GM19035 (cell line): ENCODE data around the gene DUSP10.

Experiments
- ATAC-seq: cut with Tn5 transposase; IDR thresholded peaks from one replicate; pipeline ENCODE4 v1.9.1; 2021; ENCODE audit not compliant: unreplicated experiment

Gene DUSP10

GRCh38 chr1:221765527-221765926 is 23.6 kb upstream of the DUSP10 start:
- ATAC-seq = no peak

DNA sequence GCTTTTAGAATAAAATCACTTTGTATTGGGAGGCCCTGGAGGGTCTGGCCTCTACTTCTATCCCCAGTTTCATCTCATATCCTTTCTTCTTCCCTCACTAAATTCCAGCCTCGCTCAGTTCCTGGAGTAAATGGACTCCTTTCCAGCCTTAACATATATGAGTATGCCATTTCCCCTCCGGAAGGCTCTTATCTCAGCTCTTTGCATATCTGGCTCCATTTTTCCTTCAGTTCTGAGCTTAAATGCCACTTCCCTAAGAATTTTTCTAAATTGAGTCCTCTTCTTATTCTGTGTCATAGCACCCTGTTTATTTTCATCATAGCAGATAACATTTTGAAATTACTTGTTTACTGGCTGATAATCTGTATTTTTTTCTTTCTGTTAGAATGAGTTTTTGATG is 20.2 kb upstream of the DUSP10 start:
- no peak for ATAC-seq

DNA sequence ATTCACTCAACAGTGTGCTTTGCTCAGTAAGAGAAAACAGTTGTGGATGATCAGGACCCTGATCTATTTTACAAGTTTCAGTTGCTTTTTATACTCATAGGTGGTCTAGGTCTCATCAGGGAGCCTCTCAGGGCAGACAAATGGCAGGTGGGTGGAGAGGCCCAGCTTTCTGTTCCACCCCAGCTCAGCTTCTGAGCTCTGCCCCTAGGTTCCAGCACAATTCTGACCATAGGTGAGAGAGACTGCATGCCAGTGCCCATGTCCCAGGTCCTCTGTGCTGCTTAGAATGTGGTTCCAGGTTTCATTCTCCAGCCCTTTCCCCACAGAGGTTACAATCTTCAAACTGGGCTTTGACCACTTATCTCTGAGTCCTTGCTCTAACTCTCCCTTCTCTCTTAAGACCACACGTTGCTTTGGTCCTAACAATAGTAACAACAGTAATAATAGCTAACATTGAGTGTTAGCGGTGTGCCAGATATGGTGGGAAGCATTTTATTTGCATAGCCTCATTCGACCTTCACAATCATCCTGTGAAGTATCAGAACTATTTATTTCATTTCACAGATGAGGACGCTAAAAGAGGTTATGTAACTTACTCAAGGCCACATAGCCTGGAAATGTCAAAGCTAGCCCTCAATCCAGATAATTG is 19.6 kb upstream of the DUSP10 start:
- ATAC-seq = peak; percentile 71

GRCh38 chr1:221760911-221761310 is 19.0 kb upstream of the DUSP10 start:
- peak; percentile 20 for ATAC-seq

DNA sequence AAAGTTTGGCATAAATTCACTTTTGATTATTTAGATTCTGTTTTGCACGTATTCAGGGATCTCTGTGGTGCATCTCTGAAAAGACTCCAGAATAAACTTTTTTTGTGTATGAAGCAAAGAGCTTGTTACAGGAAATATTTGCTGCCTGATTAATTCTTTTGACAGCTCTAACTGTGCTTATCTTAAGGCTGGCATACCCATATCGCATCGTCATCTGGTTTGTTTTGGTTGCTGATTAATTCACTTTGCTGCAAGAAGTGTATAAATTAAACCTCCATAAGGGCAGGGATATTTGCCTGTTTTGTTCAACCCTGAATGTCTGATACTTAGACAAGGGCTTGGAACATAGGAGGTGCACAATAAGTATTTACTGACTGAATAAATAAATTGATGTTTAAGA is 17.5 kb upstream of the DUSP10 start:
- no peak for ATAC-seq

GRCh38 chr1:221758455-221758854 is 16.6 kb upstream of the DUSP10 start:
- no peak for ATAC-seq

GRCh38 chr1:221756830-221757551 is 15.1 kb upstream of the DUSP10 start:
- no peak for ATAC-seq

DNA sequence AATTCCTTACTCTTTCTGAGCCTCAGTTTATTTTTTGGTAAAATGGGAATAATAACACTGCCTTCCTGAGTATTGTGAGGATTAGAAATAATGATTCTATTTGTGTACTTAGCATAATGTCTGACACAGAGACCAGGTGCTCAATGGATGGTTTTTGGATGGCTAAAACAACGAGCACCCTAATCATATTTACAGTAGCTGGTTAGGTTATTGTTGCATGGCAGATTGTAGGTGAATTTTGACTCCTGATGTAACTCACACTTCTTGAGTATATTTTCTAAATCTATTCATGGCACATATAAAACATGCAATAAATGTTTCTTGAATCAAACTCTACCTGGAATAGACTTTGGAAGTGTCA is 11.9 kb upstream of the DUSP10 start:
- peak; percentile 24 for ATAC-seq

DNA sequence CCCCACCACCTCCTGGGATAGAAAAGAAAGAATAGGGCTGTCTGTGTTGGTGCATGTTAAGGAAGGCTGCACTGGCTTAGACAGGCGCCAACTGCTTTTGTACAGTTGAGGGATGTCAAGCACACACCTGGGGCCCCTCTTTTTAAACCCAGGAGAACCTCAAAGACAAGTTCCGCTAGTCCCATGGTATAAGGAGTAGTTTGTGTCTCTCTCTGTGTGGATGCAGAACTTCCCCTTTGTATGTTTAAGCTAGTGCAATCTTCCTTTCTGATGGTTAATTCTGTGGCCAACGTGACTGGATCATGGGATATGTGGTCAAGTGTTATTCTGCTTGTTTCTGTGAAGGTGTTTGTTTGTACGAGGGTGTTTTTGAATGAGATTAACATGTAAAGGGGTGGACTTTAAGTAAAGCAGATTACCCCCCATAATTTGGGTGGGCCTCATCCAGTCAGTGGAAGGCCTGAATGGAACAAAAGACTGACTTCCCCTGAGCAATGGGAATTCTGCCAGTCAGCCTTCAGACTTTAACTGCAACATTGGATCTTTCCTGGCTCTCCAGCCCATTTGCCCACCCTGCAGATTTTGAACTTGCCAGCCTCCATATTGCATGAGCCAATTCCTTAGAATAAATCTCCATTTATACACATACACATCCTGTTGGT is 9.5 kb upstream of the DUSP10 start:
- no peak for ATAC-seq

- no peak for ATAC-seq
These were observed 7.1 kb upstream of the DUSP10 start for GRCh38 chr1:221748981-221749380.

DNA sequence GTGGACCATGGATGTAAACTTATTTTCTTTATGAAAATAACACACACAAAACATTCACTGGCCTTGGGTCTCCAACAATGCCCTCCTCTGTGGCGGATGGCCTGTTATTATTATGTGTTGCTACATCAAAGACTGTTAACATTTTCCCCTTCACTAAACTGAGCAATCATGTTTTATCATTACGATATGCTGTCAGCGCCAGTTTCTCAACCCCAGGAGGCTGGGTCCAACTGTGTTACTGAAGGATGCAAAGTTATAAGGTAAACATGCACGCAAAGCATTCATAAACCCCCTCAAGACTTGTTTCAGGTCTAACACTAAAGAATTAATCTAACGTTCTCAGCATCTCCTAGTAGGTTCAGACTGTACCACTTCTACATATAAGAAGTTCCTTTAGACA is 6.0 kb upstream of the DUSP10 start:
- no peak for ATAC-seq

DNA sequence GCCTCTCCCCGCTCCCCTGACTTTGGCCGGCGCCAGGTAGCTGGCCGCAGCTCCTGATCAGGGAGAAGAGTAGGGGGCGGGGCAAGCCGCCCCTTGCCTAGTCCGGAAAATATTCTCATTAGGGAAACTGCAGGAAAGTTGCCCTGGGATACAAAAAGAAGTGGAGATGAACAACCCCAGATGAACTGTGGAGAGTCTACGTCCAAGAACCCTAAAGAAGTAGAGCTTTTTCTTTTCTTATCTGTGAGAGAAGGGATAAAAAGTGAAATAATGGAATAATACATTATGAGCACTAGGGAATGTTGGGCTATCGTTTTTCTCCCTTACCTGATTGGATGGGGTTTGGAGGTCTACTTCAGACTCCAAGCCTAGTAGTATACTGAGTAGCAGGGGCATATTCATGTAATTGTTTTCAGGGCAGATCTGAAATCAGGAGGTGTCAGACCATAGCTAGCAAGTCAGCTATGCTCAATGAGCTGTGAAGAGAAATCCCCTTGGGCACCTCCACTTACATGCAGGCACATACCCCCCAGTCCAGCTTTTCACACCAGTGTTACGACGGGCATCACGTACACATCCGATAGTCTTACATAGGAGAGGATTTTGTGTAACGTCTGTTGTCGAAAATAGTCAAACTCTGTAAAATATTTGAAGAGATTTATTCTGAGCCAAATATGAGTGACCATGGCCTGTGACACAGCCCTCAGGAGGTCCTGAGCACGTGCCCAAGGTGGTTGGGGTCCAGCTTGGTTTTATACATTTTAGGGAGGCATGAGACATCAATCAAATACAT is 1.7 kb upstream of the DUSP10 start:
- ATAC-seq = peak; percentile 5

DNA sequence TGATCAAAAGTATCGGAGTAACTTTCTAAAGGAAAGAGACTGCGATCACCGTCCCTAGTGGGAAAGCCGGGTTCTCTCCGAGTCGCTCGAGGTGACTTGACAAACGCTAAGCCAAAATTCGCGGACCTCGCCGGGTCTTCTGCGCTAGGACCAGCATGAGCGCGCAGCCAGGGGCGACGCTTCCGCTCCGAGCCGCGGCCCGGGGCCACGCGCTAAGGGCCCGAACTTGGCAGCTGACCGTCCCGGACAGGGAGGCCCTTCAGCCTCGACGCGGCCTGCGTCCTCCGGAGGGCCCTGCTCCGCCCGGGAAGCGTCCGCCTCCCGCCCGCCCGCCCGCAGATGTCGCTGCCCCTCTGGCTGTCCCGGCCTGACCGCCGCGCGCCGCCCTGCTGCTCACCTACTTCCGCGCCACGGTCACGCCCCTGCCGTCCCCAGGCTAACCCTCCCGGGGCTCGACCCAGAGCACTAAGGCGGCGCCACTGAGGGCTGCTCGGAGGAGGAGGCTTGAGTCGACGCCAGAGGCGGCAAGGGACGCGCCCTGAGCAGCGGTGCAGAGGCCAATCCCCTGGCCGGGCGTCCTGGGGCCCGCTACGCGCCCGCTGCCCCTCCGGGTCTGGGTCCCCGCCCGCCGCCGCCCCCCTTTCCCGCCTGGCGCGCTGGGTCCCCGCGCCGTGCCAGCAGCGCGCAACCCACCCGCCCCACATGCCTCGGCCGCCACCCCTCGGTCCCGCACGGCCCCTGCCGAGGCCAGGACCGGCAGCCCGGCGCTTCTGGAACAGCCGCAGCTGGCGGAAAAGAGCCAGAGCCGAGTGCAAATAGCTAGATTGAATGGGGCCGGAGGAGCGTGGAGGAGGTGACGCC is 896 bp upstream of the DUSP10 start:
- ATAC-seq = peak; percentile 47

DNA sequence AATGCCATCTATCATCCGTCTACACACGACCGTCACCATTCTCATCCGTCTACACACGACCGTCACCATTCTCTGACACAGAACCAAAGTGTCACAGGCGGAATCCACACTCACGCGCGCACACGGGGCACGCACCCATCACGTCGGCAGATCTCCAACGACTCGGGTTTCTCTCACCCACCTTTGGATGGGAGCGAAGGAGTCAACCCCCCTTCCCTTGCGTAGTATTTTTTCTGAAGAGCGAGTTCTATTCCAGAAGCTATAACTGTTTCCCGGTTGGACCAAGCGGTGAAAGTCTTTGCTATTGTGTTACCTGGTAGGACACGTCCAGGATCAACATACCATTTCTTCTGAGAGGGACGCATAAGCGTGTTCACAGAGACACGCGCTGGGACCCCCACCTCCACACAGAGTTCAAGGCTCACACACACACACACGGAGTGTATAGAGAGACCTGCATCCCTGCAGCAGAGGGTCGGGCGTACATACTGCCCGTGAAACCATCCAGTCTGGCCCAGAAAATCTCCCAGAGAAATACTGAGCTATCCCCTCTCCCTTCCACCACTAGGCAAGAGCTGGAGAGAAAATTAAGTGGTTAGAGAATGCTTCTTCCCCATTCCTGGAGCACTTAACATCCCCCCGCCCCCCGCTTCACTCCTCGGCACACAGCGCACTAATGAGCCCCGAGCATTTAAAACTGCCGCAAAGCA is 741 bp downstream of the DUSP10 start:
- ATAC-seq = no peak

GRCh38 chr1:221740369-221740992 is 1.4 kb downstream of the DUSP10 start:
- no peak for ATAC-seq

DNA sequence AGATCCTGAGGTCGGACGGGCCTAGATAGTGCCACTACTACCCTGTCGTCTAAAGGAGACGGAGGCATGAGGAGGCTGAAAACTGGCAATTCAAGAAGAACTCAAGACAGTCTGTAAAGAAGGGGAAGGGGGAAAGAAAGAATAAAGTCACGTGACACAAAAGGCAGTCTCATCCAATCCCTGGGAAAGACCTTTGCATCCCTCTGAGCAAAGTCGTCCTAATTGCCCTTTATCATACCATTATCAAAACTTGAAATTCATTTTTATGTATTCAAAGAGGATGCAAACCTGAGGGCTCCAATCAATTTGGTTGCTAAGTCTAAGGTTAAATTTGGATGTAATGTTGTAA is 2.2 kb downstream of the DUSP10 start:
- ATAC-seq = no peak

DNA sequence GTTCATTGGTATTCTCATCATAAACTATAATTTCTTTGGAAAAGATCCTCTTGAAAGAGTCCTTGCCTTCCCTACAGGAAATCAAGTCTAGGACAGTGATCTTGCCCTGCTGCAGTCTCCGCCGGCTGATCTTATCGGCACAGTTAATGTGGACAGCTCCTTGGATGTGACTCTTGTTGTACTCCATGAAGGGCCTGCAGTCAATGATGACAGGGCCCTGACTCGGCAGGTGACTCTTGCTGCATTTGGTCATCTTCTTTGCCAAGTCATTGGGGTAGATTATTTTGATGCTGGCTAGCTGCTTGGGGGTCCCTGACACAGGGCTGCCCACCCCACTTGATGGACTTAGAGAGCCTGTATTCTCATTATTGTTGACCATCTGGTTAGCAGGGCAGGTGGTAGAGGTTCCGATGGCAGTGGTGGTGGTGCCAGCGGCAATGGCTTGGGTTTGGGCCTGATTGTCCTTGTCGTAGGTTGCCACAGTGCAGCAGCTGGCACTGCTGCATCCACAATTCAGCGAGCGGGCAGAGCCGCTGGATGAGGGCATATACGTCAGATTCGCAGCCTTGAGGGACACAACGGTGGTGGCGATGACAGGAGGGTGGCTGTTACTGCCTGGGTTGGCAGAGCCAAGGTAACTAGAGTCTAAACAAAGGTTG is 2.7 kb downstream of the DUSP10 start:
- ATAC-seq = no peak

- ATAC-seq = no peak
These were observed 5.2 kb downstream of the DUSP10 start for GRCh38 chr1:221736714-221737113.

DNA sequence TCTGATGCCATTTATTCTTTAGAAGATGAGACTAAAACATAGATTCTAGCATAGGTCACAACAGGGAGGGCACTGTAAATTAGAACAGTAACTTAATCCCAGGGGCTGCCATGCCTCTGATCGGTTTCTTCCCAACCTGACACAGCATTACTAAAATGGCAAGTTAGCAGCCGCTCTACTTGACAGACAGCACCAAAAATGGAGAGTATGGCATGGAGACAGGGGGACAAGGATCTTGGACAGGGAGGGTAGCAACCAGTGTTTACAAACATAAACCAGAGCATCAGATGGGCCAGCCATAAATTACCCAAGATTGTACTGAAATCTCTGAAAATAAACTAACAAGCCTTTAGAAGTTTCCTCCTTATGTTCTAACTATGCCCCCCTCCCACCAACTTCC is 5.9 kb downstream of the DUSP10 start:
- ATAC-seq = no peak
